Measurements from ENCODE around the gene EPHA4. TPM values are rescaled to one million over a fixed set of nuclear protein-coding genes. Genes with fewer than 3 reads are reported as not detected.

The EPHA4 gene
- polyA plus RNA-seq, 2 of the 4 experiments (the other 2 are of a cell fraction) = 0.54 to 1.1 TPM

GRCh38 chr2:221549143-221549542, 23.0 kb downstream of the EPHA4 start:
- no peak overlapping the region for H3K4me2 ChIP-seq
- ChIA-PET CTCF (no interaction called here), POLR2A (no interaction called here)
- H3K27ac ChIP-seq = no peak overlapping the region
- H3K4me1 ChIP-seq = no peaks in the 10 kb centered on the region
- no peak overlapping the region for H3K4me3 ChIP-seq
- TF ChIP-seq ZNF302 (CRISPR knock-in tag; IDR thresholded peaks at IDR 0.05) (no peak), E2F6 (IDR thresholded peaks at IDR 0.05; ENCODE audit: borderline replicate concordance, low read depth) (no peak), JUNB (IDR thresholded peaks at IDR 0.05) (no peak), MYC (IDR thresholded peaks at IDR 0.05; ENCODE audit: borderline replicate concordance, low read length) (no peak), MAZ (IDR thresholded peaks at IDR 0.05; ENCODE audit: borderline replicate concordance, low read depth, low read length) (no peak), REST (IDR thresholded peaks at IDR 0.05) (no peak), KDM1A (IDR thresholded peaks at IDR 0.05; ENCODE audit: low read depth) (no peak), HES2 (IDR thresholded peaks at IDR 0.05) (no peak), USF2 (IDR thresholded peaks at IDR 0.05) (no peak), MAX (IDR thresholded peaks at IDR 0.05) (no peak)
- no peak for DNase-seq (ENCODE audit: low read depth in 1 of 2, low spot score in 1 of 2)
- no peak for ATAC-seq
- no peak for FAIRE-seq
- H3K9me3 ChIP-seq = no peaks in the 10 kb centered on the region

- no peak for ATAC-seq
- WGBS (ENCODE audit: missing lambda C conversion rate) = 6% methylated on average over 2 of the region's 2 CpGs
- no peak overlapping the region for H3K4me2 ChIP-seq
- H3K4me1 ChIP-seq = no peaks in the 10 kb centered on the region
- DNase-seq (ENCODE audit: low read depth in 1 of 2, low spot score in 1 of 2) = no peak
- ChIA-PET CTCF (no interaction called here), POLR2A (no interaction called here)
- no peak overlapping the region for H3K27ac ChIP-seq
- no peaks in the 10 kb centered on the region for H3K9me3 ChIP-seq
- FAIRE-seq = no peak
- no peak overlapping the region for H3K4me3 ChIP-seq
- TF ChIP-seq CHD2 (IDR thresholded peaks at IDR 0.05; ENCODE audit: low read length, partially characterized antibody) (no peak), REST (IDR thresholded peaks at IDR 0.05) (no peak), CBX2 (IDR thresholded peaks at IDR 0.05; ENCODE audit: borderline replicate concordance, low read depth) (no peak), JUN (IDR thresholded peaks at IDR 0.05) (no peak), E2F6 (IDR thresholded peaks at IDR 0.05; ENCODE audit: borderline replicate concordance, low read depth) (no peak), HMGXB4 (CRISPR knock-in tag; IDR thresholded peaks at IDR 0.05; ENCODE audit: borderline replicate concordance) (no peak), EP300 (IDR thresholded peaks at IDR 0.05) (no peak), HOXA7 (CRISPR knock-in tag; IDR thresholded peaks at IDR 0.05) (no peak), FOXS1 (CRISPR knock-in tag; IDR thresholded peaks at IDR 0.05) (no peak), FOSL2 (IDR thresholded peaks at IDR 0.05) (no peak), FOSL2 (CRISPR knock-in tag; IDR thresholded peaks at IDR 0.05) (no peak), POLR2AphosphoS2 (conservative IDR thresholded peaks at IDR 0.05; ENCODE audit: low read length) (no peak), NR3C1 (IDR thresholded peaks at IDR 0.05) (no peak), CTCF (IDR thresholded peaks at IDR 0.05) (no peak)
These were observed 25.4 kb downstream of the EPHA4 start for GRCh38 chr2:221546505-221547225.
